HG02870 (cell line): ENCODE data around the gene IRAG1.
A peak's percentile ranks its signal among the peaks of the same experiment; 100 is the strongest.

Experiments used
- ATAC-seq: cut with Tn5 transposase; IDR thresholded peaks from one replicate; pipeline ENCODE4 v1.9.1; 2021; ENCODE audit warnings: mild to moderate bottlenecking, moderate library complexity; ENCODE audit not compliant: unreplicated experiment

The IRAG1 gene

DNA sequence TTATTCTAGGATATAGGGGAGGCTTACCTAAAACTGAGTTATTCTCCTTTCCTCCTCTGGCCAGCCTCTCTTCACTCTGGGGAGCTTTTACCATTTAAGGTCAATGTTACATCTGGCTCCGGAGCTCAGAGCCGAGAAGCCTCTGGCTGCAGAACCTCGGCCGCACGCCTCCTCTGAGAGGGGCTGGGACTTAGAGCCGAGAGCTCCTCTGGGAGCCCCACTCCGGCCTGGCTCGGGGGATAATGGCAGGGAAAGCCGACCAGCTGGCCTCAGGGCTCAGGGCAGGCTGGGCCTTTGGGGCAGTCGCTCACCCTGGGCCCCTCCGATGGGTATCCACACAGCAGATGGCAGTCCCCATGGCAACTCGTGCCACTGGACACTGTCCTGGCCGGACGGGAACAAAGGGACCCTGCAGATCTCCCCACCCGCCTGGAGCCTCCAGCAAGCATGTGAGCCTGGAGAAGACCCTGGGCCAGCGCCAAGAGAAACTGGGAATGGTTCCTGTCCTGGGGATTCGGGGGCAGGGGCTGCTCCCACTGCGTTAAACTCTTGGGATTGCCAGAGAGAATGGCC is at the start of gene IRAG1:
TSS of gene IRAG1 (minus strand) at position 247 of the 573 bp plus-strand sequence. CDS start at position 94, 153 bp downstream.
- no peak for ATAC-seq

GRCh38 chr11:10742460-10743208 is 49.1 kb upstream of the IRAG1 start:
- no peak for ATAC-seq

DNA sequence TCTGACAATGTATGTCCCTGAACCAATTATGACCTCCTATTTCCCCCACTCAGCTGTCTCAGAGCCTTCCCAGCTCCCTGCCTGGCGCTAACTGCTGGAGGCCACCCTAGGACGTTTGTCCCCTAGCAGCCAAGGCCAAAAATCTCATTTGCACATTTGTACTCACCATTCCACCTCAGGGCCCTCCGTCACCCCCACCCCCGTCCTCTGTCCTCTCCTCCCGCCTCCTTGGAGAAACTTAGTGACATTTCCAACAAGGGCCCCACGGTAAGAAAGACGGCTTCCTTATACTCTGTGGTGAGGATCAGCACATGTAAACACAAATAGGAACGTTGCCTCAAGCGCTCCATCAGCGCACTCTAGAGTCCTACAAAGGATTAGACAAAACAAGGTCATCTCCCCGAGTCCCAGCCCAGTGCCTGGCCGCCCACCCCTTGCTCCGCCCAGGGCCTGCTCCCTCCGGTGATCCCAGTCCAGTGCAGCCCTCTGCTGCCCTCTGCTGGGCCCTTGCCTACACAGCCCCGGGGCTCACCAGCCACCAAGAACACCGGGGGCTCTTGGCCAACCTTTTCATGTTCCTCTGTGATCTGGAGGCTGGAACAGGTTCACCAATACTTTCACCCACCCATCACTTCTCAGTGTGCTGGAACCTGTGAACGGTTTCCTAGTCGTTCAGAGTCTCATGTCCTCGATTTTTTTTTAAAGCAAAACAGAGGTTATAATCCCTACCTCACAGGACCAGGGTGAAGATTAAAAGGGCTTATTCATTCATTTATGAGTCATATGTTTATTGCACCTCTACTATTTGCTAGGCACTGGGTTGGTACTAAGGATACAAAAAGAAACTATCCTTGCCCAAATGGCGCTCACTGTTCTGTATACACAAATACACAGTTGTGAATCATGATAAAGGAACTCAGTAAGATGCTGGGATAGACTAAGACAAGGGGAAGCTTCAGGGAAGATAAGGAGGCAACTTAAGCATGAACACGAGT is 42.2 kb upstream of the IRAG1 start:
- peak; percentile 97 for ATAC-seq

DNA sequence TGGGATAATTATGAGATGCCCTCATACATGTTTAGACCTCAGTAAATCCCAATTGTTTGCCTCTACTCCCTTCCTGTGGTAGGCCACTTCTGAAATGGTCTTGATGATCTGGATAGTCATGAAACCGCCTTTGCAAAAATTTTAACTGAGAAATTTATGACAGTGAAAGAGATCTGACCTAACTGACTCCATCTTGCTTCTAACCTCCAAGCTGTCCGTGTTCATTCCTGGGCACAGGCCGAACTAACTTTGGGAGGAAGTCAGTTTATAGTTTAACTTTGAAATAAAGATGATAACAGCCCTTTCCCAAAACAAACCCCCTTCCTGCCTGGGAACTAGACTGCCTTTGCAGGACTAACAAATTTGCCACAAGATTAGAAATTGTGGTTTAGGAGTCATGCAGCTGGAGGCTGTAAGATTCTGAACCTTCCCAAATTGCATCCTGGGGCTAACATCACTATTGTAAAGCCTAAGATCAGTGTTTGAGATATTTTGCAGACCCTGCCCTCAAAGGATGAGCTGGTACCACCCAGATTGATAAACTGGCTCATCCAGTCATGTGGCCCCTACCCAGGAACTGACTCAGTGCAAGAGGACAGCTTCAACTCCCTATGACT is 37.6 kb upstream of the IRAG1 start:
- no peak for ATAC-seq

GRCh38 chr11:10730151-10730550 is 36.6 kb upstream of the IRAG1 start:
- ATAC-seq = no peak

- ATAC-seq = no peak
Measured at GRCh38 chr11:10728789-10729472, 35.4 kb upstream of the IRAG1 start.

- ATAC-seq = no peak
Measured at GRCh38 chr11:10728154-10728553, 34.6 kb upstream of the IRAG1 start.

- no peak for ATAC-seq
Measured at GRCh38 chr11:10727146-10727851, 33.7 kb upstream of the IRAG1 start.

DNA sequence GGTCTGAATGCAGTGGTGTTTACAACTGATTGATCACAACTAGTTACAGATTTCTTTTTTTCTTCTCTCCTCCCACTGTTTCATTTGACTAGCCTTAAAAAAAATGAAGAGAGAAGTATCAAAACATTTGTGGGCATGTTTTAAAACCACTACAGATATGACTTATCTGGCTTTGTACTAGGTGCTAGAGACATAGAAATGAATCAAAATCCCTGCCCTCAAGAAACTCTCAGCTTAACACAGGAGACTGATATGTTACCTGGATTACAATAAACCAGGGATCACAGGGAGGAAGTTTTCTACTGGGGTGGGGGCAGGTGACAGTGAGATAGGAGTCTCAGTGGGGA is 32.3 kb upstream of the IRAG1 start:
- ATAC-seq = no peak

DNA sequence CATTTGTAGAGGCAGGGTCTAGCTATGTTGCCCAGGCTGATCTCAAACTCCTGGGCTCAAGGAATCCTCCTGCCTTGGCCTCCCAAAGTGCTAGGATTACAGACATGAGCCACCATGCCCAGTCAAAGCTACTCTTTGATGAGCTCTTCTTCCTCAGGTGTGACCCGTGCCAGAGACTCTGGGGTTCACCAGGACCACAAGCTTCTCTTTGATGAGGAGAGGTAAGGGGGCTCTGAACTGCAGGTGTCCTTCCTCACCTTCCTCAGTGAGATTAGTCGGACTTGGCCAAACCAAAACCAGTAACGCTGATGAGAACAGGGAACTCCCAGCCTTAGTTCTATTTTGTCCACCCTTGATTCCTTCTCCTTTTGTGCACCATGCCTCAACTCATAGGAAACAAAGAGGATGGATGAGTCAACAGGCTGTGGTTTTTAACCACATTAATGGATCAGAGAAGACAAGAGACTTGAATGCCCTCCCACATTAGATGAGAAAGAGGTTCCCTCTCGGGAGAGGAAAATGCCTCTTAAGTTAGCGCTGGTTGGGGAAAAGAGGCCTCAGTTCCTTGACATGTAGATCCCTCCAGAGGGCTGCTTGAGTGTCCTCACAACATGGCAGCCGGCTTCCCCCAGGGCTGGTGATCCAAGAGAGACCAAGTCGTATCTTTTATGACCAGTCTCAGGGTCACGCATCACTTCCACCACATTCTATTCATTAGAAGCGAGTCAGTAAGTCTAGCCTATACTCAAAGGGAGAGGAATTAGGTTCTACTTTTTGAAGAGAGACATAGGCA is 31.8 kb upstream of the IRAG1 start:
- no peak for ATAC-seq

GRCh38 chr11:10722307-10722706 is 28.8 kb upstream of the IRAG1 start:
- ATAC-seq = no peak

GRCh38 chr11:10720881-10721376 is 27.4 kb upstream of the IRAG1 start:
- no peak for ATAC-seq

DNA sequence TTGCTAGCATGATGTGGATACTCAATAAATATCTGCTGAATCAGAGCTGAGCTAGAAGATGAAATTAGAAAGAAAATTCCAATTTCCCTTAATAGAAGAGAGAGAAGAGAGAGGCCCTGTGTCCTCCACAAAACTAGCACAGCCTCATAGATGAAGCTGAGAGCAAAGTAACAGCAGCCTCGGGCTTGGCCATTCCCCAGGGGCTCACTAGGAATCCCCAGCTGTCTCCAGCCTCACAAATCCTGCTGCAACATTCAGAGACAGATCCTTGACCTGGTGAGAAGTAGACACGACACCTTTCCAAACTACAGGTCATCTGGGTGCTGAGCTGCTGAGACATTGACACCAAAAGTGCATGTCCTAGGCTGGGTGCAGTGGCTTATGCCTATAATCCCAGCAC is 26.1 kb upstream of the IRAG1 start:
- ATAC-seq = no peak

- ATAC-seq = no peak
Measured at GRCh38 chr11:10716543-10717259, 23.1 kb upstream of the IRAG1 start.

DNA sequence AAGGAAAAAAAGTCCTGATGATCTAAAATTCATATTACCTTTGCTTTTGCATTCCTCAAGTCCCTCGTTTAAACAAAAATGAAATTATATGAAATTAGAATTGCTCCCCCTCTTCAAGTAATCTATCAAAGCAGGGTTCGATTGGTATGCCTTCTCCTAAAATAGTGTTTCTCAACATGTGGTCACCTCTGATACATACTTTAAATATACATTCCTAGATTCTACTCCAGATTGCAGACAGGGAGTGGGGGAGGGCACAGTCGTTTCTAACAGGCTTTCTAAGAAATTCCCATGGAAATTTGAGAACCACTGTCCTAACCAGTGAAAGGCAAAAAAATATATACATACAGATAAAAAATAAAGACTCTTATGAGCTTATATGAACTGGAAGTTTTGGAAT is 22.6 kb upstream of the IRAG1 start:
- ATAC-seq = no peak

GRCh38 chr11:10715571-10715970 is 22.0 kb upstream of the IRAG1 start:
- ATAC-seq = no peak

GRCh38 chr11:10709299-10710086 is 15.9 kb upstream of the IRAG1 start:
- ATAC-seq = no peak

DNA sequence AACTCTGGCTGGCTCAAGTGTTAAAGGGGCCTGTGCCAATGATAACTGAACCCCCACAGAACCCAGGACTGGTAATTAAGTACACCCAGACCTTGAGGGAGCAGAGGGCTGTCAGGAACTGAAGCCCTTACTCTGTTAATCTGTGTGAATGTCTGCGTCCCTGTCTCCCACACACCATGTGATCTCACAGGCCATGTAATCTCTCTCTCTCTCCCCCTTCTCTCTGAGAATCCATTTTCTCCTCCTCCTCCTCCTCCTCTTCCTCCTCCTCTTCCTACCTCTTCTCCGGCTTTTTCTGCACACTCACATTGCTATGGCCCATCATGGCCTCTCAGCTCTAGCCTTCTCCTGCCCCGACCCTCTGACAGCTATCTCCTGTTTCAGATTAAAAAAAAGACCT is 14.6 kb upstream of the IRAG1 start:
- ATAC-seq = no peak
